ENCODE measurements around the gene HIP1. TPM values are rescaled to one million over a fixed set of nuclear protein-coding genes. Genes with fewer than 3 reads are reported as not detected.
"Not testable (repeated sequence)": the region's sequence is repeated elsewhere in the genome, so short reads cannot be mapped to it uniquely, and the experiment has no call there.

HIP1 gene
- total RNA-seq, 1 donor from 2014 or later, result 39.2 TPM

DNA sequence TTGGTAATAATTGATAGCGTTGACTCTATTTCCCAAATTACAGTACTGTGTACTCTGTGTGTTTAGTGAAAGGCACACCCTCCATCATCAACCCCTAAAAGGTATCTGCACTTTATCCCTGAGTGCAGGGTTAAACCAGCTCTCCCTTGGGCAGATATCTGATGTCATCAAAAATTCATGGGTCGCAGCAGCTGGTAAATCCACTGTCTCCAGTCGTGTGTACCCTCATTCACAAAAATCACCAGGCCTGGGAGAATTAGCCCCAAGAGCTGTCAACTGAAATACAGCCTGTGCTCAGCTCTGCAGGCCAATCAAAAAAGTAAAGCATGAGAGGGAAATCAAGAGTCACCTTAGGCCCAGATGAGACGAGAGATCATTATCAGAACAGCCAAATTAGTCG is 103.7 kb downstream of the HIP1 start:
- Mint-ChIP-seq H3K4me1 (peaks cover 28% of the 10 kb centered on the region), H3K9me3 (peaks cover 8% of the 10 kb centered on the region), H3K36me3 (peaks cover 31% of the 10 kb centered on the region), H3K4me3 (no peak overlapping the region), H3K27me3 (ENCODE audit: insufficient read depth, low read depth) (peaks cover 7% of the 10 kb centered on the region), H3K27ac (no peak overlapping the region)
- DNase-seq (ENCODE audit: low spot score), result no peak
- no peaks in the 10 kb centered on the region for H3K9me3 ChIP-seq (ENCODE audit: low read depth)
- no peak overlapping the region for H3K9ac ChIP-seq
- H3K4me1 ChIP-seq, result peaks cover 14% of the 10 kb centered on the region
- no peak overlapping the region for H2AFZ ChIP-seq (replicated peaks)
- no peak overlapping the region for H3K4me2 ChIP-seq
- peaks cover 60% of the 10 kb centered on the region for H4K20me1 ChIP-seq (ENCODE audit: low read depth)
- H3K4me3 ChIP-seq, result no peak overlapping the region
- H3F3A ChIP-seq (ENCODE audit: low read depth), result peaks cover 20% of the 10 kb centered on the region
- no peaks in the 10 kb centered on the region for H3K27me3 ChIP-seq
- H3K36me3 ChIP-seq, result no peaks in the 10 kb centered on the region
- H3K79me2 ChIP-seq (ENCODE audit: low read depth), result peaks cover 90% of the 10 kb centered on the region
- no peak for TF ChIP-seq EZH2phosphoT487 (IDR thresholded peaks at IDR 0.05)
- TF ChIP-seq, protein P1, sequence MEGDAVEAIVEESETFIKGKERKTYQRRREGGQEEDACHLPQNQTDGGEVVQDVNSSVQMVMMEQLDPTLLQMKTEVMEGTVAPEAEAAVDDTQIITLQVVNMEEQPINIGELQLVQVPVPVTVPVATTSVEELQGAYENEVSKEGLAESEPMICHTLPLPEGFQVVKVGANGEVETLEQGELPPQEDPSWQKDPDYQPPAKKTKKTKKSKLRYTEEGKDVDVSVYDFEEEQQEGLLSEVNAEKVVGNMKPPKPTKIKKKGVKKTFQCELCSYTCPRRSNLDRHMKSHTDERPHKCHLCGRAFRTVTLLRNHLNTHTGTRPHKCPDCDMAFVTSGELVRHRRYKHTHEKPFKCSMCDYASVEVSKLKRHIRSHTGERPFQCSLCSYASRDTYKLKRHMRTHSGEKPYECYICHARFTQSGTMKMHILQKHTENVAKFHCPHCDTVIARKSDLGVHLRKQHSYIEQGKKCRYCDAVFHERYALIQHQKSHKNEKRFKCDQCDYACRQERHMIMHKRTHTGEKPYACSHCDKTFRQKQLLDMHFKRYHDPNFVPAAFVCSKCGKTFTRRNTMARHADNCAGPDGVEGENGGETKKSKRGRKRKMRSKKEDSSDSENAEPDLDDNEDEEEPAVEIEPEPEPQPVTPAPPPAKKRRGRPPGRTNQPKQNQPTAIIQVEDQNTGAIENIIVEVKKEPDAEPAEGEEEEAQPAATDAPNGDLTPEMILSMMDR (IDR thresholded peaks at IDR 0.05), result no peak
- no peak overlapping the region for H3K27ac ChIP-seq

- peaks cover 25% of the 10 kb centered on the region for H3K9me3 Mint-ChIP-seq
- H3K36me3 Mint-ChIP-seq, result peaks cover 52% of the 10 kb centered on the region
- Histone ChIP-seq H3K4me1 (peaks cover 11% of the 10 kb centered on the region), H4K20me1 (ENCODE audit: low read depth) (peaks cover 57% of the 10 kb centered on the region), H3K79me2 (ENCODE audit: low read depth) (peaks cover 100% of the 10 kb centered on the region)
- not testable (repeated sequence) for H3K4me3 ChIP-seq; H3K4me2 ChIP-seq; H3K27me3 ChIP-seq; H3K36me3 ChIP-seq; DNase-seq (ENCODE audit: low spot score); H2AFZ ChIP-seq (replicated peaks); H3F3A ChIP-seq (ENCODE audit: low read depth); H3K27me3 Mint-ChIP-seq (ENCODE audit: insufficient read depth, low read depth); H3K9me3 ChIP-seq (ENCODE audit: low read depth); H3K27ac ChIP-seq; H3K4me3 Mint-ChIP-seq; H3K9ac ChIP-seq; H3K27ac Mint-ChIP-seq
- peaks cover 14% of the 10 kb centered on the region for H3K4me1 Mint-ChIP-seq
These were observed 106.2 kb downstream of the HIP1 start for GRCh38 chr7:75632587-75632986.

DNA sequence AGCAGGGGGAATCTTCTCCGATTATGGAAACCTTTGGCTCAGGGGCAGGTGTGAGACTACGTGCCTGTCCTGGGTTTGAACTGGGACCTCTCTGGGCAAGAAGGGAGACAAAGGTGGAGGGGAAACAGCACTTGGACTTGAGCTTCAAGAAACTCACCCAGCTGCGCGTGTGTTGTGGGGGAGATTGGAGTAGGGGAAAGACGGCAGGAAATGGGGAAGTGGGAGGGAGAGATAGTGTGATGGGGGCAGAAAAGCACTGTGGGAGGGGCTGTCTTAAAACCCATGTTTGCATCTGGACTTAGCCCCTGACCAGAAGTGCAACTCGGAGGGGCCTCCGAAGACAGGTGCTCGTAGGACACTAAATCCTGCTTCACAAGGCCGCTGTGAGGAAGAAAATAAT is 107.0 kb downstream of the HIP1 start:
- Histone ChIP-seq H3K9ac (no peak overlapping the region), H3F3A (ENCODE audit: low read depth) (no peaks in the 10 kb centered on the region), H3K4me3 (no peak overlapping the region), H3K9me3 (ENCODE audit: low read depth) (no peaks in the 10 kb centered on the region), H3K4me2 (no peak overlapping the region), H3K79me2 (ENCODE audit: low read depth) (peaks cover 100% of the 10 kb centered on the region), H4K20me1 (ENCODE audit: low read depth) (peaks cover 48% of the 10 kb centered on the region), H2AFZ (replicated peaks) (no peak overlapping the region), H3K27me3 (no peaks in the 10 kb centered on the region), H3K27ac (no peak overlapping the region), H3K36me3 (peaks cover 6% of the 10 kb centered on the region), H3K4me1 (peaks cover 2% of the 10 kb centered on the region)
- peaks cover 5% of the 10 kb centered on the region for H3K4me1 Mint-ChIP-seq
- no peak for TF ChIP-seq EZH2phosphoT487 (IDR thresholded peaks at IDR 0.05)
- no peak for TF ChIP-seq EZH2 (IDR thresholded peaks at IDR 0.05)
- TF ChIP-seq, protein P1 (IDR thresholded peaks at IDR 0.05), result no peak
- H3K4me3 Mint-ChIP-seq, result no peak overlapping the region
- peak overlapping the region; percentile 2 for H3K27ac Mint-ChIP-seq
- no peak for DNase-seq (ENCODE audit: low spot score)
- peaks cover 4% of the 10 kb centered on the region for H3K27me3 Mint-ChIP-seq (ENCODE audit: insufficient read depth, low read depth)
- peaks cover 61% of the 10 kb centered on the region for H3K36me3 Mint-ChIP-seq
- peaks cover 33% of the 10 kb centered on the region for H3K9me3 Mint-ChIP-seq

DNA sequence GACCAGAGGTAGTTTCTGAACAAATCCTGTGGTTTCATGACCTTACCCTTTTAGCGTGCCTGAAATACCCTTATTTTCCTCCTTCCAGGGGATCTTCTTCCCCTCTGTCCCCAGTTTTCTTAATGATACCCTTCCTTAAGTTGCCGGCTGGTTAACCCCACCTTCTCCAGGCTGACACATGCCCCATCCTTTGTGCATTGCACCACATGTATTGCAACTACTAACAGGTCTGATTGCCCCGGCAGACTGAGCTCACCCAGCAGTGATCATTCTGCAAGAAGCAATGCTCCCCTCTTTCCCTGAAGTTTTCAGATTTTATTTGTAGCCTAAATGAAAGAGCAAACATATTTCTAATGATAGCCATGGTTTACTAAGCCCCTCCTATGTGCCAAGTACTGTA is 108.2 kb downstream of the HIP1 start:
- H3K36me3 Mint-ChIP-seq, result peaks cover 71% of the 10 kb centered on the region
- no peaks in the 10 kb centered on the region for H3F3A ChIP-seq (ENCODE audit: low read depth)
- peaks cover 2% of the 10 kb centered on the region for H3K4me1 Mint-ChIP-seq
- no peak overlapping the region for H3K27ac ChIP-seq
- no peak overlapping the region for H3K9ac ChIP-seq
- H3K4me3 Mint-ChIP-seq, result no peak overlapping the region
- H3K9me3 Mint-ChIP-seq, result peaks cover 43% of the 10 kb centered on the region
- H3K27me3 Mint-ChIP-seq (ENCODE audit: insufficient read depth, low read depth), result peaks cover 4% of the 10 kb centered on the region
- no peak for TF ChIP-seq EZH2phosphoT487 (IDR thresholded peaks at IDR 0.05)
- peaks cover 40% of the 10 kb centered on the region for H4K20me1 ChIP-seq (ENCODE audit: low read depth)
- no peak for DNase-seq (ENCODE audit: low spot score)
- H3K27me3 ChIP-seq, result no peaks in the 10 kb centered on the region
- no peaks in the 10 kb centered on the region for H3K4me1 ChIP-seq
- no peak overlapping the region for H3K4me2 ChIP-seq
- no peak overlapping the region for H2AFZ ChIP-seq (replicated peaks)
- peak overlapping the region; percentile 9 for H3K27ac Mint-ChIP-seq
- H3K4me3 ChIP-seq, result no peak overlapping the region
- H3K79me2 ChIP-seq (ENCODE audit: low read depth), result peaks cover 99% of the 10 kb centered on the region
- no peaks in the 10 kb centered on the region for H3K9me3 ChIP-seq (ENCODE audit: low read depth)
- H3K36me3 ChIP-seq, result peaks cover 10% of the 10 kb centered on the region
